HG03159 (cell line): ENCODE measurements around the gene ZNF385D.

ENCODE experiments used
- ATAC-seq: cut with Tn5 transposase; IDR thresholded peaks from one replicate; pipeline ENCODE4 v1.9.1; 2021; ENCODE audit warnings: mild to moderate bottlenecking, moderate library complexity; ENCODE audit not compliant: unreplicated experiment

The ZNF385D gene

GRCh38 chr3:21750831-21751391, at the start of gene ZNF385D:
Gene ZNF385D, minus strand, starts transcription at chr3:21751210. Its CDS starts 294 bp downstream, at chr3:21750916.
- ATAC-seq: no peak

GRCh38 chr3:21798356-21799088, 47.5 kb upstream of the ZNF385D start:
- ATAC-seq: no peak

GRCh38 chr3:21795921-21796320, 44.9 kb upstream of the ZNF385D start:
- ATAC-seq: no peak

- ATAC-seq: no peak
These were observed 44.3 kb upstream of the ZNF385D start for GRCh38 chr3:21795152-21795837.

- no peak for ATAC-seq
These were observed 43.3 kb upstream of the ZNF385D start for GRCh38 chr3:21794291-21794690.

GRCh38 chr3:21792176-21792575, 41.2 kb upstream of the ZNF385D start:
- ATAC-seq: no peak

GRCh38 chr3:21791356-21791755, 40.3 kb upstream of the ZNF385D start:
- ATAC-seq: no peak

- ATAC-seq: no peak
These were observed 39.5 kb upstream of the ZNF385D start for GRCh38 chr3:21790466-21790865.

- no peak for ATAC-seq
These were observed 38.7 kb upstream of the ZNF385D start for GRCh38 chr3:21789730-21790129.

GRCh38 chr3:21786438-21786797, 35.4 kb upstream of the ZNF385D start:
- no peak for ATAC-seq

- no peak for ATAC-seq
These were observed 34.9 kb upstream of the ZNF385D start for GRCh38 chr3:21785765-21786437.

GRCh38 chr3:21783839-21784238, 32.8 kb upstream of the ZNF385D start:
- ATAC-seq: no peak

- no peak for ATAC-seq
These were observed 30.3 kb upstream of the ZNF385D start for GRCh38 chr3:21781355-21781754.

GRCh38 chr3:21779909-21780308, 28.9 kb upstream of the ZNF385D start:
- ATAC-seq: no peak

GRCh38 chr3:21778715-21779114, 27.7 kb upstream of the ZNF385D start:
- no peak for ATAC-seq

GRCh38 chr3:21777821-21778220, 26.8 kb upstream of the ZNF385D start:
- no peak for ATAC-seq

GRCh38 chr3:21766002-21766401, 15.0 kb upstream of the ZNF385D start:
- ATAC-seq: no peak

GRCh38 chr3:21755896-21756295, 4.9 kb upstream of the ZNF385D start:
- ATAC-seq: no peak

GRCh38 chr3:21754839-21755238, 3.8 kb upstream of the ZNF385D start:
- ATAC-seq: no peak

GRCh38 chr3:21752749-21753347, 1.8 kb upstream of the ZNF385D start:
- no peak for ATAC-seq

GRCh38 chr3:21751886-21752285, 876 bp upstream of the ZNF385D start:
- ATAC-seq: no peak
